GM21723 (cell line): ENCODE measurements around the gene FAM174A.

Experiments
- ATAC-seq: cut with Tn5 transposase; IDR thresholded peaks from one replicate; pipeline ENCODE4 v1.9.1; 2021; ENCODE audit warnings: mild to moderate bottlenecking, moderate library complexity; ENCODE audit not compliant: unreplicated experiment

Gene FAM174A

DNA sequence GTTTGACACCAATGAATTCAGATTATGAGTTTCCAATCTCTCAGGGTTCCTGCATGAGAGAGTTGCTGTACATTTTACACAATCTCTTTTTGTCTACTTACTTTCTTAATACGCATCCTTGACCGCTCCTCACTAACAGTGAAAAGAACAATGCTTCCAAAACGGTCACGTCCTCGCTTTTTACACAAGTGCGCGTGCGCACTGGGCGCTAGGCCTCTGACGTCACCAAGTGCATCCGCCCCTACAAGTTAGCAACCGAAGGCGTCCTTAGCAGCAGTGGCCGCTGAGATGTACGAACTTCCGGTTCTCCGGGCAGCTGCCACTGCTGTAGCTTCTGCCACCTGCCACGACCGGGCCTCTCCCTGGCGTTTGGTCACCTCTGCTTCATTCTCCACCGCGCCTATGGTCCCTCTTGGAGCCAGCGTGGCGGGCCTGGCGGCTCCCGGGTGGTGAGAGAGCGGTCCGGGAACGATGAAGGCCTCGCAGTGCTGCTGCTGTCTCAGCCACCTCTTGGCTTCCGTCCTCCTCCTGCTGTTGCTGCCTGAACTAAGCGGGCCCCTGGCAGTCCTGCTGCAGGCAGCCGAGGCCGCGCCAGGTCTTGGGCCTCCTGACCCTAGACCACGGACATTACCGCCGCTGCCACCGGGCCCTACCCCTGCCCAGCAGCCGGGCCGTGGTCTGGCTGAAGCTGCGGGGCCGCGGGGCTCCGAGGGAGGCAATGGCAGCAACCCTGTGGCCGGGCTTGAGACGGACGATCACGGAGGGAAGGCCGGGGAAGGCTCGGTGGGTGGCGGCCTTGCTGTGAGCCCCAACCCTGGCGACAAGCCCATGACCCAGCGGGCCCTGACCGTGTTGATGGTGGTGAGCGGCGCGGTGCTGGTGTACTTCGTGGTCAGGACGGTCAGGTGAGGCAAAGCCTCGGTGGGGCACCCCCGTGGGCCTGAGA, at the start of gene FAM174A:
TSS of gene FAM174A (plus strand) at position 315 of the 946 bp plus-strand sequence. CDS start at position 472, 157 bp downstream.
- peak; percentile 98 for ATAC-seq

- ATAC-seq, result no peak
These were observed 41.2 kb upstream of the FAM174A start for GRCh38 chr5:100493996-100494395.

DNA sequence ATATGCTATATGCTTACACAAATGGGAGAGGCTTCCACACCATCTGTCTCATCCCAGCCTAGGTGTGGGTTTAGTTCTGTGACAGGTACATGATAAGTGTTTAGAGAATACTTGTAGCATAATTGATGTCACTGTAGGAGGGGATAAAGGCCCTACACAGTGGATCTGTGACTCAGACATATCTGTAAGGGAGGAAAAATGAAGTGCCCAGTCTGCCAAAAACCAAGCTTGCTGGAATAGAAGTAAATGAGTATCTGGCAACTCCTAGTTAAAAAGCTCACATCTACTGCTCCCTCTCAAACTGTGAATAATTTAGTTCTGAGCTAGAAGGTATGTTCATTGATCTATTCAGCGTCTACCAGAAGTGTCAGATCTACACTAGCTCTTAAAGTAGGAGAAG, 38.9 kb upstream of the FAM174A start:
- ATAC-seq, result no peak

DNA sequence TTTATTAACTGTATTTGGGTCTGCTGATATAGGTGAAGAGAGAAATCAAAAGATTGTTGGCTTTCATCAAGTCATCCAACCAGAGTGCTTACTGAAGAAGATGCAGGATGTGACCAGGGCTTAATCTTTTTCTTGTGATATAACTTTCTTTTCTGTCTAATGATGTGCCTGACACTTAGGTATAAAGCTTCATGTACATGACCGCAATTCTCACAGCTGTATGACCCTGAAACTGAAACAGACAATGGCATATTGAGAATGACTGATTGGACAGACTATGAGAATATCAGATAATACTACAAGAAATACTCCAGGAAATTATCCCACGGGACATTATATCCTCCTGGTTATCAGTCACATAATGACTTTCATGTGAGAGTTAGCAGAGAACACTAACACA, 32.5 kb upstream of the FAM174A start:
- no peak for ATAC-seq

- ATAC-seq, result no peak
These were observed 29.0 kb upstream of the FAM174A start for GRCh38 chr5:100505984-100506670.

GRCh38 chr5:100516285-100516684, 18.9 kb upstream of the FAM174A start:
- peak; percentile 50 for ATAC-seq

DNA sequence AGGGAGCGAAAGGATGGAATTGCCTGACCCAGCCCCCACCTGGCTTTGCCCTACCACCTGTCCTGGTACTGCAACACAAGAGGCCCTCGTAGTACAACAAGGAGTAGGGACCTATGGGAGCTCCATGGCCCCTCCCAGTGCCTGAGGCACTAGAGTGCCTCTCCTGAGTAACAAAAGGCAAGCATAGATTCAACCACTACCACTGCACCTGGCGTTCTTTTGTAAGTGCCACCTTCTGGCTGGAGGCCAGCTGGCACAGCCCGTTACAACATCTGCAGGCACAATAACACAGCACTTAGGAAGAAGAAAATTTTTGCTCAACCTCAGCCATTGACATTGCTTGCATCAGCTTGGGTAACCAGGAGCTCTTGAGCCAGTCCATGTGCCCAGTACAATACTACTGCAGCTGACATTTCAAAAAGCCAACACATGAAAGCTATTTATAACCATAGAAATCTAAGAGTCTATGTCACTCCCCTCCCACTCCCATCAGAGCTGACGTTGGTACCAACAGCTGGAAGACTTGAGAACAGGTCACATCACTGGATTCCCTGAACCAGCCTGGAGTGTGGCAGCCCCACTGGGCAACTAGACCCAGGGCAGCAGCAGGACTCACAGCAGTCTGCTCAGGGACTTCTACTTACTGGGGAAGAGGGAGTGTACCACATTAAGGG, 17.7 kb upstream of the FAM174A start:
- no peak for ATAC-seq

GRCh38 chr5:100518377-100518776, 16.8 kb upstream of the FAM174A start:
- ATAC-seq, result no peak

DNA sequence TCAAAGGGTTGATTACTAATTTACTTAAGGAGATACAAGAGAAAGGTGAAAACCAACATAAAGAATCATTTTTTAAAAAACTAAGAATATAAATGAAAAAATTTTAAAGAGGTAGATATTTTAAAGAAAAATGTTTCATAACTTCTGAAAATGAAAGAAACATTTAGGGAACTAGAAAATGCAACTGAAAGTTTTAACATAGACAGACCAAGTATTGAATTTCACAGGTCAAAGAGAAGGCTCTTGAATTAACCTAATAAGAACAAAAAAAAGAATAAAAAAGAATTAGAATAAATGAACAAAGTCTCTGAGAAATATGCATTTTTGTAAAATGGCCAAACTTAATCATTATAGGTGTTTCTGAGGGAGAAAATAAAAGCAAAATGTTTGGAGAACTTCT, 16.1 kb upstream of the FAM174A start:
- peak; percentile 69 for ATAC-seq

- no peak for ATAC-seq
These were observed 14.8 kb upstream of the FAM174A start for GRCh38 chr5:100520348-100520747.

GRCh38 chr5:100537946-100538345, 2.8 kb downstream of the FAM174A start:
- no peak for ATAC-seq

DNA sequence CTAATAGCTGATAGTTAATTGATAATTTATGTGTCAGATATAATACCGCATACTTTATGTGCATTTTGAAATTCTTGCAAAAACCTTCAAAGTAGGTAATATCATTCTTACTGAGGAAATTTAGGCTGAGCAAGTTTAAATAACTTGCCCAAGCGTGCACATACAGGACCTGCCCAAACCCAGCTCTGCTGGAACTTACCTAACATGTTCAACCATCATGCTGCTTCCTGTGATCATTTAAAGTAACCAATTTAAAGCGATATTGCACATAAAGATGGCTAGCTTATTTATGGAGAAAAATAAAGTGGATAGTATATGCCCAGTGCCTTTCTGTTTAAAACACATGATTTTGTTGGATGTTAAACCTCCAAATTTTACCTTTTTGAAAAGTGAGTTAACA, 4.3 kb downstream of the FAM174A start:
- no peak for ATAC-seq

GRCh38 chr5:100542086-100542485, 6.9 kb downstream of the FAM174A start:
- ATAC-seq, result no peak

DNA sequence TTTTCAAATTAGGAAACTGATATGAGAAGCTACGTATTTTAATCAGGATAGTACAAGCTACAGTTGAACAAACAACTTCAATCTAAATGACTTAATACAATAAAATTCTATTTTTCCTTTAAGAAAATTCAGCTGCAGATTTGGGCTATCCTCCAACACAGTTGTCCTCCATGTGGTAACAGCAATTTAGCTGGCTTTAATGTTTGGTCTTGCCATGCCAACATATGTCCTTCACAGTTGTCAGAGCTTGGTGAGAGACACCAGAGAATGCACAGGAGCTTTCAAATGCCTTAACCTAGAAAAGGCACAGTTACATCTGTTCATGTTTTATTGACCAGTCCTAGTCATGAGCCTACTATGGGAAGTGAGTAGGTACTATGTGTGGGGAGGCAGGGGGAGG, 10.8 kb downstream of the FAM174A start:
- ATAC-seq, result no peak

GRCh38 chr5:100550531-100551051, 15.4 kb downstream of the FAM174A start:
- ATAC-seq, result peak; percentile 95

GRCh38 chr5:100551183-100551582, 16.0 kb downstream of the FAM174A start:
- no peak for ATAC-seq

GRCh38 chr5:100553209-100553608, 18.0 kb downstream of the FAM174A start:
- no peak for ATAC-seq

GRCh38 chr5:100560860-100561259, 25.7 kb downstream of the FAM174A start:
- ATAC-seq, result no peak

DNA sequence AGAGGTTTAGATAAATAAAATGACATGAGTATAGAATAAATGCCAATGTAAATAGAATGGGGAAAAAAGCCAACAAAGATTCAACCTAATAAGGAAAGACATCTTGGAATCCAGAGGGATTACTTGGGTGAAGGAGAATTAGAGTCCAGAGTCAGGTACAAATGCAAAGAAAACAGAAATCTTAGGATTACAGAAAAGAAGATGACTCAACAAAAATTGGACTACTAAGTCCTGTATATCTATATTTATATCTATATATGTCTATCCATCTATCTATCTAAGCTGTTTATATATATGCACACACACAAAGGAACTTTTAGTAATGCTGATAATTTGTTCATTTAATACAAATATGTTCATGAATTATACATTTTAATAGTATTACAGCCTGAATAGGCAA, 27.6 kb downstream of the FAM174A start:
- ATAC-seq, result no peak

- ATAC-seq, result no peak
These were observed 31.4 kb downstream of the FAM174A start for GRCh38 chr5:100566382-100567141.
